DMS 273 (cell line): Measurements from ENCODE around the gene FAM240A.
A peak's percentile ranks its signal among the peaks of the same experiment; 100 is the strongest.

Source experiments
- DNase-seq: peaks from one replicate; lab custom pipeline; 2025; ENCODE audit not compliant: unreplicated experiment; lab: John Stamatoyannopoulos, UW

The FAM240A gene

DNA sequence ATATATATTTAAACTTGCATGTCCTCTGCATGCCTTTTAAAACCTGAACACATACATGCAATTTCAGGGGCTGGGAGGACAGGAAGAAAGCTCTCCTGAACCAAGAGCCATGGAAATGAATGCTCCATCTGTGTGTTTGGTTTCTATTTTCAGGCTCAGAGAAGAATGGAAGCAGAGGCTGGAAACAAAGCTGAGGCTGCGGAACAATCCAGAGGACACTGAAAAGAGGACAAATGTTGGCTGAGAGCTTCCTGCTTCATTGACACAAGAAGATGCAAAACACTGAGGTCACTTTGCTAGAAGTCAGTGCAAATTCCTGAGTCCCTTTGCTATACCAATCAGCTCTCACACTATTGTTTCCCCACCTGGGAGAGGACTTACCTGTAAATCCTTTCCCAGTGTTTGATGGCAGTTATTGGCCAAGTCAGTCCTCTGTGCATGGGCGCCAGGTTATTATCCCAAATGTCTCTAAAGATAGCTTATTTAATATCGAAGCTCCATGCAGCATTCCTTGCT is 12.7 kb downstream of the FAM240A start:
- DNase-seq, result no peak

DNA sequence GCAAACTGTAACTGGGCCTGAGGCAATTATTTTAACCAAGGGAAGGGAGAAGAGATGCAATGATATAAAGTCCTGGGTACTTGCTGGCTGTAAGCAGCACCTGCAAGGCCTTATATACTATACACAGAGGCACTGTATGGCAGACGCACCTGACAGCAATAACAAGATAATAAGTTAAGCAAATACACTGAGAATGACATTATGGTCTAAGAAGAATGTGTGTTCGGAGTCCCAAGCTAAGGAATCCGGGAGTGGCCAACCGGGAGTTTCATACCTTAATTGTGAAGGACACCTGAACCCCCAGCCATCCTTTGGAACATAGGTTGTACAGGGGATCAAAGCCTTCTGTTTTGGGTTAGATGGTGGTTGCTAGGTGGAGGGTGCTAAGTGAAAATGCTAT is 13.7 kb downstream of the FAM240A start:
- no peak for DNase-seq

DNA sequence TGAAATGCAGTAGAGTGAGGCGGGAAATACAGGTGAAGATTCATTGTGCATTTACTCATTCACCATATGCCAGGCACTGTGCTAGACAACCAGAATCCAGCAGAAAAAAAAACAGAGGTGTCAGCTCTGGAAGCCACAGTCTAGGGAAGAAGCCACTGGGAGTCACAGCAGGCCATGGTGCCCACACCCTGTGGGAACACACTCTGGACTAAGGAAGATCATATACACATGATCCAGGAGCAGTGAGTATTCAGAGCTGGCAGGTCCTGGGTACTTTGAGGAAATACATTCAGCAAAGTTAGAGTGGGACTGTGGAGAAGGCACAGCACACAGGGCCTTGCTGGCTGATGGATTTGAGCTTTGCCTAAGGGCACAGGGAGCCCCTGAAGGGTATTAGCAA is 14.8 kb downstream of the FAM240A start:
- DNase-seq, result no peak

DNA sequence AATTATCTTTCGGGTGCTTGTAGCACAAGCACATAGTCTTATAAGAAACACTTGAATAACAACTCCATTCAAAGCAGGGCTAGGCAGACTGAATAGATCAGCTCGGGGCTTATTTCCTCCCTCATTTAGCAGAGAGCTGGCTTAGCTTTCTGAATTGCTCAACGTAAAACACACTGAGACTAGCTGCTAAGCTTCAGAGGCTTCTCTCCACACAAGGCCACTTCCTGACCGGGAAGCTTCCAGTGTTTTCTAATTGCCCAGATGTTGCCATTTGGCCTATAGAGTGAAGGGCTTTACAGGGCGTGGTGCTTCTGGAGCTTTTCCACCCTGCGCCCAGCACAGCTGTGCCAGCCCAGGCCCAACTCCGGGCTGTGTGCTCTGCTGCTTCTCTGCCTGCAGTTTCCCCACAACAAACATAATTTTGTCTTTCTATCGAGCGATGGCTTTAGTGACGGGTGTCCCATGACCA is 16.6 kb downstream of the FAM240A start:
- no peak for DNase-seq

DNA sequence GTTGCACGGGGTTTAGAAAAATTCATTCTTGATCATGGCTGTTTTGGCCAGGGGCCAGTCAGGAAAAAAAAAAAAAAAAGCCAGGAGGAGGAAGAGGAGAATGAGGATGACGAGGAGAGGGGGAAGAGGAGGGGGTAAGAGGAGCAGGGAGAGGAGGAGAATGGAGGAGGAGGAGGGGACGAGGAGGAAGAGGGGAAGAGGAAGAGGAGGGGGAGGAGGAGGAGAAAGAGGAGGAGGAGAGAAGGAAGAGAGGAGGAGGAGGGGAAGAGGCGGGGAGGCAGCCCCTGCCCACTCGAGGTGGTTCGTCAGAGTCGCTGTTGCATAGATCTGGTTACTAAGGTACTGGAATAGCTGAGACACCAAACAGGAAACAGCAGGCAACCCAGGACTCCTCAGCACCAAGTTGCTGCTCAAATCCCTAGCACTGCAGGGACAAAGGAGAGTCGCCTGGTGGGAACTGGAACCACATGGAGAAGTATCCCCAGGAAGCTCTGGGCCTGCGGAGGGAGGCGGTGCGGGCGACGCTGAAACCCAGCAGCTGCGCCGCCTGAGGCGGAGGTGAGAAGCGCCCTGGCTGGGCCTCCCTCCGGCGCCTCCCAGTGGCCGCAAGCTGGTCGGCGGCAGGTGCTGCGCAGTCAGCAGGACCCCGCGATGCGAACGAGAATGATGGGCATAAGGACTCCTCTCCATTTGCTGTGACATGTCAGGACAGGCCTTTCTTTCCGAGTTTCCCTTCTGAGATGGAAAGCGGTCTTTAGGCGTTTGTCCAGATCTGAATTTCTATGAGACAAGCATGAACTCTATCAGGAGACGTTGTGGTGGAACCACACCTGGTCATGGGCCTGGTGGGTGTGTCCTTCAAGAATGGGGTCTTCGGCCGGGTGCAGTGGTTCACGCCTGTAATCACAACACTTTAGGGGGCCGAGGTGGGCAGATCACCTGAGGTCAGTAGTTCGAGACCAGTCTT is 17.5 kb downstream of the FAM240A start:
- peak; percentile 89 for DNase-seq

DNA sequence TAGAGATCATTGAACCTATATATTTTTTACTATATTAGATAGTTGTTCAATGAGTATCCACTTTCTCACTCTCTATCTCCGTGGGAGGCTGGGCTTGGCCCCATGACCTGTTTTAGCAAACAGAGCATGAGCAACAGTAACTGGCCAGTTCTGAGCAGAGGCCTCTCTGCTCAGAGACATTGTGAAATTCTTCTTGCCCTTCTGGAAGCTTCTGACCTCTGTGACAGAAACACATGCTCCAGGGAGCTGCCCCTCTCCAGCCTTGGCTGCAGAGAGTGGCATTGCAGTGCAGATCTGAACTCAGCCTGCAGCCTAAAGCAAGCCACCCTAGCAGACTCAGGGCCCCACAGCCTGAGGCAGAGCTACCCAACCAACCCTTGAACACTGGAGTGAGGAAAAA is 20.5 kb downstream of the FAM240A start:
- no peak for DNase-seq

DNA sequence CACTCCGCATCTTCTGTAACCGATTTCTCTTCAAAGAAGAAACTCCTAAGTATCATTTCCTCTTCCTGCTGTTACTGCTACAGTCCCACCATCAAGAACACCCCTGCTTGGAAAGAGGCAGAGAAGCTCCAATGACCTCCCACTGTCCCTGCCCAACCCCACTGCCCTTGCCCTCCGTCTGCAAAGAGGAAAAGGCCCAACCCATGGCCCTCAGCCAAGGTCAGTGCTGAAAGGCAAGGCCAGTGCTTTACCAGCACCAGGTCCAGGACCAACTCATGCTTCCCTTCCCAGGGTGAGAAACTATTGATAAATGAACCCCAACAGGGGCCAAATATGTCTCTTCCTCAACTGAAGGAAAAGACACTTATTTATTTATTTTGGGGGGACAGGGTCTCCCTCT is 22.5 kb downstream of the FAM240A start:
- DNase-seq, result no peak

DNA sequence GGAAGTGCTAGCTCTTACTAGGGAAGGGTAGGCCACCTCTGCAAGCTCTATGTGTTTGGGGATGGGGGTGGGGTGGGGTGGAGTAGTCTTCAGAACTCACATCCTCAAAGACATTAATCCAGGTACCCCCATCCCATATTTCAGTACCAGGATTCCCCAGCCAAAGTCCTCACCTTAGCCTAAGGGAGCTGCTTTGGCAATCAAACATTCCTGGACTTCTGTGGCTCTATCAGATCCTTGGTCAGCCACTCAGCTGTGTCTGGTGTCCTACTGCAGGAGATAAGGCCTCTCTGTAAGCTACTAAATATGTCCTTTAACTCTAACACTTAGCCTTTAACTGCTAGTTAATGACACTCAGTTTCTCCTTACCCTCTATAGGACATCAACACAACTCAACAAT is 26.9 kb downstream of the FAM240A start:
- DNase-seq, result no peak

DNA sequence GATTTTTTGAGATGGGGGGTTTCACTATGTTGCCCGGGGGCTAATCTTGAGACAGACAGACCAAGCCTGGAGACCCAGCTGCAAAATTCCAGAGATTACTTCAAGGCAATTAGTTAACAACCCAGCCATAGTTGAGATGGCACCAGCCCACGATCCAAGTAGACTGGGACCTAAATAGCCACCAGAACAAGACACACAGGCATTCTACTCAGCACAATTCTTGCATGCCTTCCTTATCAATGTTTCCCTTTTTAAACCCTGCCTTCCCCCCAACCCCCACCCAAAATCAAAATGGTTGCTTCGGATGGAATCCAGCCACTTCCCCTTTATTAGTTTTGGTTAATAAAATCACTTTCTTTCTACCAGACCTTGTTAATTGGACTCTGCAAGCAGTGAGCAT is 28.6 kb downstream of the FAM240A start:
- DNase-seq, result no peak

DNA sequence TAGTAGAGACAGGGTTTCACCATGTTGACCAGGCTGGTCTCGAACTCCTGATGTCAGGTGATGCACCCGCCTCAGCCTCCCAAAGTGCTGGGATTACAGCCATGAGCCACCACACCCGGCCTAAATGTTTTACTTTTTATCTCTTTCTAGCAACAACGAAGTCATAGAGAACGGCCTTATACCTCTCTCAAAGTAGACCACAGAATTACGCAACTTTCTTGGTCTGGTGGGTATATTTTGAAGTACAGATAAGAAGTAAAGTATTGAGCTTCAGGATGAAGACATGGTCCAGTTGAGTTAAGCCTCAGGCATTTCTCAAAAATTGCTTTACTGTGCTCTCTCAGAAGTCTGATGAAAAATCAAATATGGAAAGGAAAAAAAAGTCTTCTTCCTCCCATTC is 30.6 kb downstream of the FAM240A start:
- DNase-seq, result no peak

DNA sequence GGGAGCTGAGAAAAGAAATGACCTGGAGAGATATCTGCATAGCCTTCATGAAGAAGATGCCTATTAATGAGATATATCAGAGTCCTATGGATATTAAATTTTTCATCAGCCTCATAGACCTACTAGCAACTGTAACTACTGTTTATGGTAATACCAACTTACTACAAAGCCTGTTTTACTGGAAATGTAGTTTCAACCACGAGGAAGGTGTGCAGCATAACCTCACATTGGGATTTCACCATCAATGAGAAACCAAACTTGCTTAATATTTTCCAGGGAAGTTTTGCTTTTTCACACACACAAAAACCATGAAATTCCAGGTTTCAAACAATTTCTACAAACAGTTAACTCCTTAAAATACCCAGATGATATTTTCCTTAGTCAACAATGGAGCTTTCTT is 31.4 kb downstream of the FAM240A start:
- no peak for DNase-seq

DNA sequence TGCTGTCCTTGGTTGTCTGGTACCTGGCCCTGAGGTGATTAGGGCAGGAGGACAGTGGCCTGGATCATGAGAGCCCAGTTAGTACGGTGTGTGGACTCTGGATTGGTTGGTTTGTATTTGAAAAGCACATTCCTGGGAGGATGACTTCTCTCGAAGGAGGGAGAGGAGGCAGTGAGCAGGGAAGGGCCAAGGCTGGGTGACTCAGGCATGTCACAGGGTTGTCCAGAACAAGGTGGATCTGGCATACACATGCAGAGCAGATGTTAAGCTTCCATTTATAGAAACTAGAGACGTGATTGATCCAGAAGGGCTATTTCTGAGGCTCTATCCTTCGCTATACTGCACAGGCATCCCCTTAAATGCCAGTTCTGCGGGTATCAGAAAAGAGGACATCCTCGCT is 34.4 kb downstream of the FAM240A start:
- no peak for DNase-seq

DNA sequence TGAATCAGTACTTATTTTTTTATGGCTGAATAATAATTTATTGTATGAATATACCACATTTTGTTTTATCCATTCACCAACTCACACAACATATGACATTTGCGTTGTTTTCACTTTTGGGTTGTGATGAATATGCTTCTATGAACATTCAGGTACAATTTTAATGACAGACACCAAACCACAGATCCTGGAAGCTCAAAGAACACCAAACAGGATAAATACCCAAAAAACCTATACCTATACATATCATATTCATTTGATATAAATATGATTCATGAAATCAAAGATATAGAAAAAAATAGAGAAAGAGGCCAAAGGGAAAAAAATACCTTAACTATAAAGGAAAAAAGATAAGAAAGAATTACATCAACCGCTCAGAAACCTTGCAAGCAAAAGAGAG is 35.8 kb downstream of the FAM240A start:
- no peak for DNase-seq

DNA sequence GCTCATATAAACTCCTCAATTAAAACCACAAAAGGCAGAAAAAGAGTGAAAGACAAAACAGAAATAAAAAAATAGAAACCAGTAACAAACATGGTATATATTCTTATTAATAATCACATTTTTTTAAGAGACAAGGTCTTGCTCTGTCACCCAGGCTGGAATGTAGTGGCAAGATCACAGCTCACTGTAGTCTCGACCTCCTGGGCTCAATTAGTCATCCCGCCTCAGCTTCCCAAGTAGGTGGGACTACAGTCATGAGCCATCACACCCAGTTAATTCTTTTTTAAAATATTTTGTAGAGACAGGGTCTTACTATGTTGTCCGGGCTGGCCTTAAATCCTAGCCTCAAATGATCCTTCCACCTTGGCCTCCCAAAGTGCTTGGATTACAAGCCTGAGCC is 37.1 kb downstream of the FAM240A start:
- no peak for DNase-seq

DNA sequence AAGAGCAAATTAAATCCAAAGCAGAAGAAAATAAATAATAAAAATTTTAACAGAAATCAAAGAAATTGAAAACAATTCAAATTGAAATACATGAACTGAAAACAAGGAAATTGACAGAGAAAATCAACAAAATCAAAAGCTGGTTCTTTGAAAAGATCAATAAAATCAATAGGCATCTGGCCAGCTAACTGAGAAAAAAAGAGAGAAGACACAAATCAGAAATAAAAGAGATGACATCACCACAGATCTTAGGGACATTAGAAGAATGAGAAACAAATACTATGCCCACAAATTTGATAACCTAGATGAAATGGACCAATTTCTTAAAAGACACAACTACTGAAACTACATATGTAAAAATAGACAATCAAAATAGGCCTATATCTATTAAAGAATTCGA is 38.8 kb downstream of the FAM240A start:
- no peak for DNase-seq

DNA sequence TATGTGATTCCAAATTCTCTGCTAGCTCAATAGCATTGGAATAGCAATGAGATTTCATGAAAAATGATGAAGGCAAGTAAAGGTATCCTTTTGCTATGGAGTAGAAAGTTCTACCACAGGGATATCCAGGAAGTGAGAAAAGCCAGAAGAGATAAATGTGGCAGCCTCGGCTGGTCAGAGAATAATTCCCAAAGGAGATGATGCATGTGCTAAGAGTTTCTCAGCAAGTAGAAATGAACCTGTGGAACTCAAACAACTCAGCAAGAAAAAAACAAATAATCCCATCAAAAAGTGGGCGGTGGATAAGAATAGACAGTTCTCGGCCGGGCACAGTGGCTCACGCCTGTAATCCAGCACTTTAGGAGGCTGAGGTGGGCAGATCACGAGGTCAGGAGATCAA is 42.9 kb downstream of the FAM240A start:
- DNase-seq, result no peak

DNA sequence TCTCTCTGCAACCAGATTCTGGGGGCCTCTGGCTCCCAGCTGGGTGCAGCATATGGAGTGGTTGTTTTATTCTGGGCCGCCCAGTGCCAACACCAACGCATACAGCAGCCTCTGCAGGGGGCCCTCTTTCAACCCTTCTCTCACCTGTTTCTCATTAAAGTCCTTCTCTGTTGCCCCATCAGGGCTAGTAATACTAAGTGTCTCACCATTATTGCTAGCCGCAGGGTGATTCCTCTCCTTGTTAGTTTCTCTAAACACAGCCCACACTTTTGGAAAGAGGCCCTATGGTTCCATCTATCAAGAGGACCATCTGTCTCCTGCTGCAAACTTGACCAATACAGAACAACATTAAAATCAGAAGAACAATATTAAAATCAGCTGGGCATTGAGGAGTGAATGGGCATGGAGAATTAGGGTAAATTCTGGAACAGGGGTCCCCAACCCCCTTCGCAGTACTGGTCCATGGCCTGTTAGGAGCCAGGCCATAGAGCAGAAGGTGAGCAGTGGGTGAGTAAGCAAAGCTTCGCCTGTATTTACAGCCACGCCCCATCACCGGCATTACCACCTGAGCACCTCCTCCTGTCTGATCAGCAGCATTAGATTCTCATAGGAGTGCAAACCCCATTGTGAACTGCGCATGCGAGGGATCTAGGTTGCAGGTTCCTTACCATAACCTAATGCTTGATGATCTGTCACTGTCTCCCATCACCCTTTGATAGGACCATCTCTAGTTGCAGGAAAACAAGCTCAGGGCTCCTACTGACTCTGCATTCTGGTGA is 44.6 kb downstream of the FAM240A start:
- DNase-seq, result peak; percentile 68

DNA sequence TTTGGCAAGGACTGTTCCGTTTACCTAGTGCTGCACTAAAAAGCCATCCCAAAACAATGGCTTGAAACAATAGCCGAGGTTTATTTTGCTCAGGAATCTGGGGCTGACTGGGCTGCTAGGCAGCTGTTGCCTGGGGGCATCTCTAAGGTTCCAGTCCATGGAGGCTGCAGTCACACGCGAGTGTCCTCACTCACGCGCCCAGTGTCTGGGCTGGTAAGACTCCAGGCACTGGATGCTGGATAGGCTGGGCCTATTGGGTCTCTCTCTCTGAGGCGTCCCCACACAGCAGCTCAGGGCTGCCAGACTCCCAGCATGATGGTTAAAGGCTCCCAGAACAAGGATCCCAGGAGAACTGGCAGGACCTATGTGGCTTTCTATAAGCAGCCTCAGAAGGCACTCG is 47.0 kb downstream of the FAM240A start:
- no peak for DNase-seq

DNA sequence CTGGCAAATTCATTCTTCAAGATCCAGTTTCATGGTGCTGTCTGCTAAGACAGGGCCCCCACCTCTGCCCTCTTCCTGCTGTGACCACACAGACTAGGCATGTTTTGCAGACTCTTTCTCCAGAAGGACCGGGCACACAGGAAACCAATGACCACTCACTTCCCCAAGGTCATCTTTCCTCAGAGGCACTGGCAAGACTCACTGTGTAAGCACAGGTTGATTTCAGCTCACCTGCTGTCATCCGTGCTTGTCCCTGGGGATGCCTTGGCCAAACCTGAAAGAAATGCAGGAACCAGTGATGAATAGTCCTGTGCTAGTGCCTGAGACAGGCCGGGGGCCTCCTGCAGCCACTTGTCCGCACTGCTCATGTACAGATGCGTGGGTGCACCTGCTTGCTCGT is 47.7 kb downstream of the FAM240A start:
- no peak for DNase-seq

DNA sequence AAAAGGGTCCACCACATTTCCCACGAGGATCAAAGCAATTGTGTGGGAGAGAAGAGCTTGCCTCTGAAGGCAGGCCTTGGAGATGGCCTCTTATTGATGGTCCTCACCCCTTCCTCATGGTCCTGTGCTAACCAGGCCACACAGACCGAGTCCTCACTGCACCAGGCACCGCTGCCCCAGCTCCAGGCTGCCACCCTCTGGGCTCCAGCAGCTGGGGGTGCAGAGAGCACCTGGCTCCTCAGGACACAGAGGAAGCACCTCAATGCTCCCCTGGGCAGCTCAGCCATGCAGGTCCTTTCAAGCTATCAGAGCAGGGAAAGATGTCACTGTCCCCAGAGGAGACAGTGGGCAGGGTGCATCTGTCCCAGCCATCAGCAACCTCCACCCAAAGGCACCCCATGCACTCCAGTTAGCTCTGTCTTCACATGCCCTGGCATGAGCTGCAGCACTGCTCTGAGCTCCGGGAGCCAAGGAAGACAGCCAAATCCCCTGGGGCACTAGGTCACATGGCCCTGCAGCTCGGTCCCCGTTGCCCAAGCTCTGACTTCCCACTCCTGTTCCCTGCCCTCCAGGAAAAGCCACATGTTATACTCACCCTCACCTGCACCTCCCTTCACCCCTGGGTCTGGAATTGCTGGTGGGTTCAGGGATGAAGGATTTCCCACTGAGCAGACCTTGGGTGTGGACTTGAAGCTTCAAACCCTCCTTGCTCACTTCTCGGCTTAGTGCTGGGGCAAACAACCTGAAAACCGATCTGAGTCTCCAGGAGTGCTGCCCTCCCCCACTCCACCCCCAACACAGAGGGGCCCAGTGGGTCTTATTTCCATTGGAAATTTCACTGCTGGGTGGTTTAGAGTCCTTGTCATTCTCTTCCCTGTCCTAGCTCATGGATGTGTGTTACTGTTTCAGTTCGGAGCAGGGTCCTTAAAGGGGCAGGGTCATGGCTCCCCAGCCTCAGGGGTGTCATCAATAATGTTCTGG is 48.5 kb downstream of the FAM240A start:
- peak; percentile 19 for DNase-seq
